A549 (cell line): ENCODE results near the gene METAP2. TPM values are rescaled to one million over a fixed set of nuclear protein-coding genes. Genes with fewer than 3 reads are reported as not detected.

ENCODE experiments used
- ATAC-seq, 2 experiments: fragments of 200-7000 bp in 1 of 2; fragments of >200 bp in 1 of 2; cut with Nextera tagmentation in 1 of 2; cut with Tn5 transposase in 1 of 2; 3 replicates each; pipeline versions ENCODE4 v1.8.0 to v1.9.1; 2018 to 2020; ENCODE audit warnings: mild to moderate bottlenecking in 1 of 2, moderate library complexity in 1 of 2
- CTCF ChIA-PET: fragments of 300-600 bp; sonication (Branson Sonifier 250); formaldehyde crosslinking; extraction: SDS; loops from one replicate; lab custom pipeline; 2021; ENCODE audit warnings: antibody characterized with exemption, inconsistent platforms; lab: Yijun Ruan, JAX
- POLR2A ChIA-PET: fragments of 350-600 bp; formaldehyde crosslinking; extraction: SDS; loops from one replicate; lab custom pipeline; 2021; ENCODE audit warnings: antibody characterized with exemption, inconsistent platforms; lab: Yijun Ruan, JAX
- DNase-seq, 2 experiments: peaks; one replicate each; pipeline versions ENCODE4 v3.0.0 to v3.0.0-alpha.2; 2011 to 2016; ENCODE audit warnings: low read depth in 1 of 2, low spot score in 1 of 2
- FAIRE-seq: peaks from 2 replicates; lab custom pipeline; 2011; peaks lifted over from hg19 to GRCh38; lab: Jason Lieb, UNC
- H3K27ac ChIP-seq, 2 experiments: fragments of >200 bp; sonication (Bioruptor Twin); formaldehyde crosslinking; 3 replicates each; pipeline ENCODE4 v1.5.1; 2016 to 2017
- H3K4me1 ChIP-seq: fragments of >200 bp; sonication (Bioruptor Twin); formaldehyde crosslinking; 3 replicates; pipeline ENCODE4 v1.6.1; 2016
- H3K4me2 ChIP-seq: fragments of >200 bp; sonication (Bioruptor Twin); formaldehyde crosslinking; 3 replicates; pipeline ENCODE4 v1.6.1; 2016
- H3K4me3 ChIP-seq: fragments of >200 bp; sonication (Bioruptor Twin); formaldehyde crosslinking; 3 replicates; pipeline ENCODE4 v1.5.1; 2016
- H3K9me3 ChIP-seq: fragments of >200 bp; sonication (Bioruptor Twin); formaldehyde crosslinking; 3 replicates; pipeline ENCODE4 v1.6.1; 2016
- BHLHE40 ChIP-seq: IDR thresholded peaks from 2 replicates; pipeline ENCODE4 v1.6.1; 2012; ENCODE audit warnings: low read depth, low read length, inconsistent platforms
- CBX8 ChIP-seq: fragments of 200-600 bp; sonication (generic); IDR thresholded peaks from 2 replicates; pipeline ENCODE4 v1.6.1; 2016
- E2F6 ChIP-seq: IDR thresholded peaks from 2 replicates; pipeline ENCODE4 v1.6.1; 2012; ENCODE audit warnings: low read depth, borderline replicate concordance
- EHF ChIP-seq: fragments of 250-450 bp; sonication (Bioruptor Pico); IDR thresholded peaks from 2 replicates; pipeline ENCODE4 v1.5.0; 2020; ENCODE audit warnings: mild to moderate bottlenecking
- FOSB ChIP-seq: fragments of 250-450 bp; sonication (Bioruptor Pico); IDR thresholded peaks from 2 replicates; pipeline ENCODE4 v1.5.0; 2020; ENCODE audit warnings: mild to moderate bottlenecking, moderate library complexity
- FOSL2 ChIP-seq, 2 experiments: fragments of 450-650 bp in 1 of 2; fragments of >200 bp in 1 of 2; sonication (Bioruptor Twin) in 1 of 2; formaldehyde crosslinking; IDR thresholded peaks; 2 replicates each; pipeline versions ENCODE4 v1.5.0 to v1.6.1; 2016 to 2020; ENCODE audit warnings: mild to moderate bottlenecking in 1 of 2, moderate library complexity in 1 of 2
- GATA3 ChIP-seq: IDR thresholded peaks from 2 replicates; pipeline ENCODE4 v1.6.1; 2012; ENCODE audit warnings: borderline replicate concordance
- HDAC2 ChIP-seq: fragments of 200-600 bp; sonication (generic); IDR thresholded peaks from 2 replicates; pipeline ENCODE4 v1.6.1; 2016
- HMGXB4 ChIP-seq: fragments of 250-450 bp; sonication (Bioruptor Pico); IDR thresholded peaks from 2 replicates; pipeline ENCODE4 v1.5.0; 2021; ENCODE audit warnings: mild to moderate bottlenecking, moderate library complexity, borderline replicate concordance
- HOXA7 ChIP-seq: fragments of 250-450 bp; sonication (Bioruptor Pico); IDR thresholded peaks from 2 replicates; pipeline ENCODE4 v1.5.0; 2020; ENCODE audit warnings: mild to moderate bottlenecking, moderate library complexity
- KDM1A ChIP-seq: fragments of 200-600 bp; sonication (generic); IDR thresholded peaks from 2 replicates; pipeline ENCODE4 v1.6.1; 2016; ENCODE audit warnings: low read depth, mild to moderate bottlenecking
- MYC ChIP-seq: IDR thresholded peaks from 2 replicates; pipeline ENCODE4 v1.6.1; 2012; ENCODE audit warnings: mild to moderate bottlenecking, inconsistent platforms, low read length, improper control_type of control experiment, borderline replicate concordance
- NPAS2 ChIP-seq: fragments of 250-450 bp; sonication (Bioruptor Pico); IDR thresholded peaks from 2 replicates; pipeline ENCODE4 v1.8.0; 2022; ENCODE audit warnings: mild to moderate bottlenecking, moderate library complexity, borderline replicate concordance
- POLR2AphosphoS2 ChIP-seq: conservative IDR thresholded peaks from 2 replicates; pipeline ENCODE4 v1.6.1; 2012; ENCODE audit warnings: low read length, improper control_type of control experiment, inconsistent platforms
- RAD21 ChIP-seq, 2 experiments: fragments of >200 bp in 1 of 2; sonication (Bioruptor Twin) in 1 of 2; formaldehyde crosslinking in 1 of 2; IDR thresholded peaks in 1 of 2; conservative IDR thresholded peaks in 1 of 2; 2 replicates in 1 of 2; 3 replicates in 1 of 2; pipeline ENCODE4 v1.6.1; 2012 to 2018; ENCODE audit warnings: inconsistent platforms in 1 of 2
- RARB ChIP-seq: fragments of 250-450 bp; sonication (Bioruptor Pico); IDR thresholded peaks from 2 replicates; pipeline ENCODE4 v1.8.0; 2021; ENCODE audit warnings: mild to moderate bottlenecking, moderate library complexity
- REST ChIP-seq: fragments of 200-600 bp; sonication (generic); IDR thresholded peaks from 2 replicates; pipeline ENCODE4 v1.6.1; 2016; ENCODE audit warnings: antibody characterized with exemption, mild to moderate bottlenecking, moderate library complexity
- RNF2 ChIP-seq: fragments of 200-600 bp; sonication (generic); IDR thresholded peaks from 2 replicates; pipeline ENCODE4 v1.6.1; 2016; ENCODE audit warnings: low read depth, mild to moderate bottlenecking, antibody characterized with exemption, moderate library complexity, borderline replicate concordance
- ZNF302 ChIP-seq: fragments of 250-450 bp; sonication (Bioruptor Pico); IDR thresholded peaks from 2 replicates; pipeline ENCODE4 v1.9.0; 2021; ENCODE audit warnings: inconsistent platforms, mild to moderate bottlenecking, moderate library complexity
- WGBS: methylation state at CpG from one replicate; pipeline ENCODE4 v1.1.6; 2017; ENCODE audit errors: missing lambda C conversion rate; 5-methylcytosine and 5-hydroxymethylcytosine counted together
- polyA plus RNA-seq, 4 experiments: library from polyadenylated mRNA; depleted of rRNA in 3 of 4; stranded (reverse); fragments of >200 nt; fragmentation: RNase III in 1 of 4; extraction: RNeasy Plus Mini Kit Qiagen cat#74134 plus additional on column Dnase treatment in 1 of 4; gene quantifications; 2 replicates in 3 of 4; 3 replicates in 1 of 4; pipeline ENCODE4 v1.2.3, GENCODE V29; 2011 to 2017

The METAP2 gene
- polyA plus RNA-seq, 2 of the 4 experiments (the other 2 are of a cell fraction) = 205 to 219 TPM

- TF ChIP-seq KDM1A (no peak), RAD21 (conservative IDR thresholded peaks at IDR 0.05 in 1 of 2, IDR thresholded peaks at IDR 0.05 in 1 of 2) (no peak), GATA3 (no peak), RARB (no peak), ZNF302 (no peak)
- TF ChIP-seq, all 56 proteins: peak for 0
- ChIA-PET CTCF (interaction anchor here (1.3 kb wide), 1 partner anchor 30 kb away, joined by 3 read pairs; no protein-coding TSS in a partner anchor), POLR2A (no interaction called here)
- DNase-seq (no peak), FAIRE-seq (no peak), ATAC-seq (no peak)
- H3K9me3 ChIP-seq = peaks cover 11% of the 10 kb centered on the region
- H3K4me3 ChIP-seq = no peak overlapping the region
- no peak overlapping the region for H3K27ac ChIP-seq
- WGBS = 76% methylated on average over 4 of the region's 4 CpGs
- no peak overlapping the region for H3K4me2 ChIP-seq
- H3K4me1 ChIP-seq = no peaks in the 10 kb centered on the region
Measured at GRCh38 chr12:95545303-95545702, 71.4 kb downstream of the METAP2 start.

GRCh38 chr12:95545731-95546490, 72.0 kb downstream of the METAP2 start:
- CTCF ChIA-PET = no interaction called here
- ATAC-seq (no peak), DNase-seq (no peak), FAIRE-seq (no peak)
- POLR2A ChIA-PET = no interaction called here
- TF ChIP-seq FOSL2 (IDR thresholded peaks at IDR 0.05) = no peak
- no peak for TF ChIP-seq FOSL2 (CRISPR knock-in tag; IDR thresholded peaks at IDR 0.05)
- no peak for TF ChIP-seq CBX8
- TF ChIP-seq ZNF302 = no peak
- no peak for TF ChIP-seq EHF (CRISPR knock-in tag)
- no peak for TF ChIP-seq BHLHE40
- no peak for TF ChIP-seq HMGXB4 (CRISPR knock-in tag)
- TF ChIP-seq E2F6 = no peak
- TF ChIP-seq RNF2 = no peak
- no peak for TF ChIP-seq HDAC2
- no peak for TF ChIP-seq HOXA7 (CRISPR knock-in tag)
- TF ChIP-seq POLR2AphosphoS2 = no peak
- no peak for TF ChIP-seq REST
- no peak for TF ChIP-seq FOSB (CRISPR knock-in tag)
- TF ChIP-seq MYC = no peak
- TF ChIP-seq NPAS2 (CRISPR knock-in tag) = no peak
- H3K4me2 ChIP-seq = no peak overlapping the region
- peaks cover 11% of the 10 kb centered on the region for H3K9me3 ChIP-seq
- H3K4me1 ChIP-seq = no peaks in the 10 kb centered on the region
- H3K4me3 ChIP-seq = no peak overlapping the region
- 81% methylated on average over 8 of the region's 8 CpGs for WGBS
- no peak overlapping the region for H3K27ac ChIP-seq
